ENCODE results near the gene MIGA1.
"Not testable (repeated sequence)": the region's sequence is repeated elsewhere in the genome, so short reads cannot be mapped to it uniquely, and the experiment has no call there.

Gene MIGA1

GRCh38 chr1:77779529-77780281 is at the start of gene MIGA1:
MIGA1 (plus strand) TSS chr1:77779649; CDS start chr1:77783253, 3,604 bp downstream.
- DNase-seq (ENCODE audit: low read depth in 1 of 2, low spot score in 1 of 2): peak; percentile 72 to 73

- DNase-seq (ENCODE audit: low read depth in 1 of 2, low spot score in 1 of 2): no peak
These were observed 47.4 kb upstream of the MIGA1 start for GRCh38 chr1:77732090-77732489.

DNA sequence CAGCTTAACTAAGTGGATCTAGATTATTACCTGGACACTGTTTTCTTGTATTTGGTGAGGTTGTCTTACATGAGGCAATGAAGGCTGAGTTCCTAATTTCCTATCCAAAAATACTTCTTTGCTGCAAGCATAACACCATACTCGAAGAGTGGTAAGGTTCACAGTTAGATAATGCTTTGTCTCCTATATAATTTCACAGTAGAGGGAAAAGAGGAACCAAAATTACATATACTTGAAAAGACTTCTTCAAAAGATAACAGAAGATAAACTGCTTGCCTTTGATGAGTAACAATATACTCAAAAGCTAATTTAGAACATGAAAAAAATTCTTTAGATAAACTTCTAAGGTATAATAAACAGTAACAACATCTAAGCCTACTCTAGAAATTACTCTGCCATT is 40.2 kb upstream of the MIGA1 start:
- no peak for DNase-seq (ENCODE audit: low read depth in 1 of 2, low spot score in 1 of 2)

GRCh38 chr1:77741316-77741715 is 38.1 kb upstream of the MIGA1 start:
- DNase-seq (ENCODE audit: low read depth in 1 of 2, low spot score in 1 of 2): no peak

GRCh38 chr1:77742011-77742555 is 37.4 kb upstream of the MIGA1 start:
- no peak for DNase-seq (ENCODE audit: low read depth in 1 of 2, low spot score in 1 of 2)

DNA sequence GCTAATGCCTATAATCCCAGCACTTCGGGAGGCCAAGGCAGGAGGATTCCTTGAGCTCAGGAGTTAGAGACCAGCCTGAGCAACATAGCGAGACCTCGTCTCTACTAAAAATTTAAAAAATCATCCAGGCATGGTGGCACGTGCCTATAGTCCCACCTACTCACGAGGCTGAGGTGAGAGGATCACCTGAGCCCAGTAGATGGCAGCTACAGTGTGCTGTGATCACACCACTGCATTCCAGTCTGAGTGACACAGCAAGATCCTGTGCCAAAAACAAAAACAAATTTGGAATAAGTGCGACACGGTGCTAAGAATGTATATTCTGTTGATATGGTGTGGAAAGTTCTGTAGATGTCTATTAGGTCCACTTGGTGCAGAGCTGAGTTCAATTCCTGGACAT is 34.9 kb upstream of the MIGA1 start:
- no peak for DNase-seq (ENCODE audit: low read depth in 1 of 2, low spot score in 1 of 2)

- not testable (repeated sequence) for DNase-seq (ENCODE audit: low read depth in 1 of 2, low spot score in 1 of 2)
These were observed 30.0 kb upstream of the MIGA1 start for GRCh38 chr1:77749489-77749888.

DNA sequence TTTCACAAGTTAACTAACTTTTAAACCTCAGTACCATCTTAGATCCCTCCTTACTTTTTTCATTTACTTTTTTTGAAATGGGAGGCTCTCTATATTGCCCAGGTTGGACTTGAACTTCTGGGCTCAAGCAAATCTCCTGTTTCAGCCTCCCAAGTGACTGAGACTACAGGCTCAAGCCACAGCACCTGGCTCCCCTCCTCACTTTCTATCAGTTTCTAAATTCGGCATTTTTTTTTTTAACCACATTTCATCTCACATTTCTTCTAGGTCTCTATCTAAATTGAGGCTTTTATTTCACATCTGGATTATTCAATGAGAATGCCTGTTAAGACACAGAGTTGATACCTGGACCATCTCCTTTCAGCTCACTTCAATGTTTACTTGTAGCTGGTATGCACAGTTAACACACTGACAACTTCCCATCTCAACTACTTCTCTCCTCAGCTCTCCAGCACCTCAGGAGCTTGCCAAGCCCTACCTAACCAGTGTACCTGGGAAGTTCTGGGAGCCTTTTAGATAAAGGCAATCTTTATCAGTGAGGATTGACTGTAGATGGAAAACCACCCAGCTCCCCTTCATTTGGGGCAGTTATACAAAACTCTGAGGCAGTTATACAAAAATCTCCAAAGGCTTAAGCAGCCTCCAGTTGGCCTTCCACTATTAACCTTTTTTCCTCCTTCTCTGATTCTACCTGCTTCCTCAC is 23.2 kb upstream of the MIGA1 start:
- no peak for DNase-seq (ENCODE audit: low read depth in 1 of 2, low spot score in 1 of 2)

GRCh38 chr1:77757066-77757584 is 22.3 kb upstream of the MIGA1 start:
- no peak for DNase-seq (ENCODE audit: low read depth in 1 of 2, low spot score in 1 of 2)

GRCh38 chr1:77757603-77758002 is 21.8 kb upstream of the MIGA1 start:
- DNase-seq (ENCODE audit: low read depth in 1 of 2, low spot score in 1 of 2): no peak

GRCh38 chr1:77759071-77760028 is 20.1 kb upstream of the MIGA1 start, which contains the start of gene USP33:
USP33 (minus strand) TSS chr1:77759852; CDS start chr1:77741697, 18,155 bp downstream.
- DNase-seq (ENCODE audit: low read depth in 1 of 2, low spot score in 1 of 2): peak; percentile 84 to 87

DNA sequence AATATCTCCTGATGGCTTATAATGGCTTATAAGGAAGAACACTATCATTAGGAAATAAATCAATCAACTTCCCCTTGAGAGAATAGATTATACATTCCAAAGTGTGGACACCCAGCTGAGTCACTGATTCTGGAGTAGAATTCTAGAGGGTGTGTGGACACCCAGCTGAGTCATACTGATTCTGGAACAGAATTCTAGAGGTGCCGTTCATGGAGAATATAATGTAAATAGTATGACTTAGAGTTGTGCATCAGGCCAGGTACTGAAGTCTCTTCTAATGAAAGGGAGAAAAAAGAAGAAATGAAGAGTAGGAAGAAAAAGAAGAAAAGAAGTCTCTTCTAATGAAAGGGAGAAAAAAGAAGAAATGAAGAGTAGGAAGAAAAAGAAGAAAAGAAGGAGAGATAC is 17.4 kb upstream of the MIGA1 start:
- DNase-seq (ENCODE audit: low read depth in 1 of 2, low spot score in 1 of 2): no peak

DNA sequence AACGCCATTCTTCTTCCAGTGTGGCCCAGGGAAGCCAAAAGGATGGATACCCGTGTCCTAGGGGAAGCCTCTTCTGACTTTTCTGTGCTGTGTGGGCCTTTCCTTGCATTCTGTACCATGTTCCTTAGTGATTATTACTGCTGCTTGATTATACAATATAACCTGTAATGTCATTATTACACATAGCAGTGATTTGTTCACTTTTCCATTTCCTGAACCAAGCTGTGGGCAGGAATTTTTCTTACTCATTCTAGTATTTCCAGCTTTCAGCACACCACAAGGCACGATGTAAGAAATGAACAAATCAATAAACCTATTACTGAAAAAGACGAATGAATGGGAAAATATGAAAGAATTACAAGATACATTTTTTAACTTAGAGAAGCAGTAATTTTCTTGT is 11.4 kb upstream of the MIGA1 start:
- no peak for DNase-seq (ENCODE audit: low read depth in 1 of 2, low spot score in 1 of 2)

DNA sequence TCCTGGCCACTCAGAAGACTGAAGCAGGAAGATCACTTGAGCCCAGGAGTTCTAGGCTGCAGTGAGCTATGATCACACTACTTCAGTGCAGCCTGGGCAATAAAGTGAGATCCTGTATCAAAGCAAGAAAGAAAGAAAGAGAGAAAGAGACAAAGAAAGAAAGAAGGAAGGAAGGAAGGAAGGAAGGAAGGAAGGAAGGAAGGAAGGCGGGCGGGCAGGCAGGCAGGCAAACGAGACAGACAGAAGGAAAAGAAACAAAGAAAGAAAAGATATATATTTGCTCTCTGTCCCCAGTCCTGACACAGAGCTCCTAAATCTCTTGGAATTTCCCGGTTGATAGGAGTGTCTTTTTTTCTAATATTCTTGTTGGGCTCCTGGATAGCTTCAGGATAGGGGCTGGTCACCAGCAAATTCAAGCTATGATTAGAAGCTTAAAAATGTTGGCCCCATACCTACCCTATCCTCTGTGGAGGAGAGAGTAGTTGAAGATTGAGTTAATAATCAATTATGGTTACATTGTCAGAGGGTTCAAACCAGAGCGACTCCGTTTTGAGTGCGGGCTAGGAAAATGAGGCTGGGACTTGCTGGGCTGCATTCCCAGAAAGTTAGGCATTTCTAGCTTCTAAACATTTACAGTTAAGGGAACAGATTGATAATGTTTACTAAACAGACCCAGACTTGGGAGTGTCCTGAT is 3.3 kb upstream of the MIGA1 start:
- DNase-seq (ENCODE audit: low read depth in 1 of 2, low spot score in 1 of 2): no peak

- DNase-seq (ENCODE audit: low read depth in 1 of 2, low spot score in 1 of 2): no peak
These were observed 2.2 kb downstream of the MIGA1 start for GRCh38 chr1:77781683-77782082.

- DNase-seq (ENCODE audit: low read depth in 1 of 2, low spot score in 1 of 2): no peak
These were observed 3.7 kb downstream of the MIGA1 start for GRCh38 chr1:77783141-77783540.

- not testable (repeated sequence) for DNase-seq (ENCODE audit: low read depth in 1 of 2, low spot score in 1 of 2)
These were observed 6.8 kb downstream of the MIGA1 start for GRCh38 chr1:77786093-77786741.

DNA sequence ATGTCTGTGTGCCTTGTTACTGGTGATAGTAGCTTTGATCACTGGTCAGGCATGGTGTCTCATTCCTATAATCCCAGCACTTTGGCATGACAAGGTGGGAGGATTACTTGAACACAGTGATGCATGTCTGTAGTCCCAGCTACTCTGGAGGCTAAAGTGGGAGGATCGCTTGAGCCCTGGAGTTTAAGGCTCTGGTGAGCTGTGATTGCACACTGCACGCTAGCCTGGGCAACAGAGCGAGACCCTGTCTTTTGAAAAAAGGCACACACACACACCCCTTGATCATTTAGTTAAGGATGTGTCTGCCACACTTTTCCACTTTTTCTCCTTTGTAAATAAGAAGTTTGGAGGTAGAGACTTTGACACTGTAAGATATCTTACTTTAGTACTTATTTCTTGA is 15.1 kb downstream of the MIGA1 start:
- DNase-seq (ENCODE audit: low read depth in 1 of 2, low spot score in 1 of 2): no peak

- DNase-seq (ENCODE audit: low read depth in 1 of 2, low spot score in 1 of 2): no peak
These were observed 17.4 kb downstream of the MIGA1 start for GRCh38 chr1:77796695-77797405.
